ENCODE data around the gene NPPC. TPM values are rescaled to one million over a fixed set of nuclear protein-coding genes. Genes with fewer than 3 reads are reported as not detected.
A peak's percentile ranks its signal among the peaks of the same experiment; 100 is the strongest.

Gene NPPC
- total RNA-seq, 4 donors from 2014 or later = not detected

DNA sequence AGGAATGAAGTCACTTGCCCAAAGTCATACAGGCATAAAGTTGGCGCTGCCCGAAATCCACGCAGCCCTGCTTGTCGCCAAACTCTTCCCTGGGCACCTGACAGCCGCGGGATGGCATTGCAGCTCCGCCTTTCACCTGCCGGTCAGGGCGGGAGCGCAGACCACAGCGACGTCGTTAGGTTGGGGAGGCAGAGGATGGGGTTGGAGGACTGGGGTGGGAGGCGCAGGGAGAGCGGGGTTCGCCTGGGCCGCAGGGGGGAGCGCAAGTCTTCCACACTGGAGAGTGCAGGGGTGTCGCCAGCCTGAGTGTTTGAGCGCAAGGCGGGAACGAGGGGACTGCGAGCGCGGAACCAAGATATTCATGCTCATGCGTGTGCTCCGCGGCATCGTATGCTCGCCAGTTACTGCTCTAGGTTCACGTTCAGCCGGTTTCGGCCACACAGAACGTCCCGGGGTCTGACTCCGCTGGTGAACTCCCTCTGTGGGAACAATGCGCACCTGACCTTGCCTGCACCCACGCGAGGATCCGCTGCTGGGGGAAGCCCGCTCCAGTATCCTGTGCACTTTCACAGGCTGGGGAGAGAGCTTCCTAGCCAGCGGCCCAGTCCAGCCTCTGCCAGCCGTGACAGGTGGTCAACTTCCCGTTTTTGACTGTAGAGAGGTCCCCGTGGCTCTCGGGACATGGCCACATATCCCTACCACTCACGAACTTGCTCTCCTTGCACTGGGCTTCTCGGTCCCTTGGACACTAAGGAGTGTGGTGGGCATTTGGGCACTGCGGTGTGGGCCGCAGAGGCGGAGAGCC is 767 bp upstream of the NPPC start:
- peaks cover 0 to 42% (median 11%) of the 10 kb centered on the region in 3 donors for H3K4me1 ChIP-seq
- WGBS, 2 donors (ENCODE audit: low coverage in 1 of 2) = no CpG with 5 or more reads among the region's 51 CpGs
- no peak overlapping the region for H3K27ac ChIP-seq
- no peaks in the 10 kb centered on the region for H3K36me3 ChIP-seq
- no peaks in the 10 kb centered on the region for H3K9me3 ChIP-seq
- H3K27me3 ChIP-seq = peaks cover 93% of the 10 kb centered on the region
- TF ChIP-seq, protein P1, sequence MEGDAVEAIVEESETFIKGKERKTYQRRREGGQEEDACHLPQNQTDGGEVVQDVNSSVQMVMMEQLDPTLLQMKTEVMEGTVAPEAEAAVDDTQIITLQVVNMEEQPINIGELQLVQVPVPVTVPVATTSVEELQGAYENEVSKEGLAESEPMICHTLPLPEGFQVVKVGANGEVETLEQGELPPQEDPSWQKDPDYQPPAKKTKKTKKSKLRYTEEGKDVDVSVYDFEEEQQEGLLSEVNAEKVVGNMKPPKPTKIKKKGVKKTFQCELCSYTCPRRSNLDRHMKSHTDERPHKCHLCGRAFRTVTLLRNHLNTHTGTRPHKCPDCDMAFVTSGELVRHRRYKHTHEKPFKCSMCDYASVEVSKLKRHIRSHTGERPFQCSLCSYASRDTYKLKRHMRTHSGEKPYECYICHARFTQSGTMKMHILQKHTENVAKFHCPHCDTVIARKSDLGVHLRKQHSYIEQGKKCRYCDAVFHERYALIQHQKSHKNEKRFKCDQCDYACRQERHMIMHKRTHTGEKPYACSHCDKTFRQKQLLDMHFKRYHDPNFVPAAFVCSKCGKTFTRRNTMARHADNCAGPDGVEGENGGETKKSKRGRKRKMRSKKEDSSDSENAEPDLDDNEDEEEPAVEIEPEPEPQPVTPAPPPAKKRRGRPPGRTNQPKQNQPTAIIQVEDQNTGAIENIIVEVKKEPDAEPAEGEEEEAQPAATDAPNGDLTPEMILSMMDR (IDR thresholded peaks at IDR 0.05) = no peak
- TF ChIP-seq POLR2AphosphoS5 (IDR thresholded peaks at IDR 0.05) (no peak), EP300 (IDR thresholded peaks at IDR 0.05) (no peak), POLR2A (IDR thresholded peaks at IDR 0.05) (no peak)
- peak overlapping the region in 1 of 2 donors; percentile 52 for H3K4me3 ChIP-seq
- no peak for ATAC-seq

DNA sequence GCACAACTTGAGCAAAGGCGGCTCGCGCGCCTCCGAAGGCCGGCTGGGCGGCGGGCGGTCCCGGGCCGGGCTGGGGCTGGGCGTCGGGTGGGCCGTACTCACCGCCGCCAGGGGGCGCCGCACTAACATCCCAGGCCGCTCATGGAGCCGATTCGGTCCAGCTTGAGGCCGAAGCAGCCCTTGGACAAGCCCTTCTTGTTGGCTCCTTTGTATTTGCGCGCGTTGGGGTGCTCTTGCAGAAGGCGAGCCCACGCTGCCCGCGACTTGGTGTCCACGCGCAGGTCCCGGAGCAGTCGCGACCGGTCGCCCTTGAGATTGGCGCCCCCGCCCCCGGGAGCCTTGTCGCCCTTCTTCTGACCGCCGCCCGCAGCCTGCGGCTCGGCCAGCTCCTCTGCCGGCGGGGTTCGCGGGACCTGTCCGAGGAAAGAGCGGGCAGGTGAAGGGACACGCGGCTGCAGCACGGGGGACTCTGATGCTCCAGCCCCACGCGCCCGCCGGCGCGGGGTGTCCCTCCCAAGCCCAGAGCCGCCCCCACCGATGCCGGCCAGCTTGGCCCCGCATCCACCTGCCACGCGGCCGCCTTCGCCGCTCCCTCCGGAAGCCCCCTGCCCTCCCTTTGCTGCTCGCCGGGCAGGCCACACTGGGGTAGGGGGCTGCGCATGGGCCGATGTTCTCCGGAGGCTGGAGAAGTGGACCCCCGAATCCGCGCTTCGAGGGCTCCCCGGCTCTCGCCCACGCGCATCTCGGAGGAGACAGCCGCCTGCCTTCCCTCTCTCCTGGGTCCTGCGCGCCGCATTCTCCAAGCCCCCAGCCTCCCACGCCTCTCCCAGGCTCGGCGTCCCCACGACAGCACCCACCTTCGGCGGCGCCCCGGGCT is 655 bp downstream of the NPPC start:
- Histone ChIP-seq H3K4me3 (peak overlapping the region; percentile 1 to 52), H3K27me3 (peaks cover 91% of the 10 kb centered on the region), H3K36me3 (no peaks in the 10 kb centered on the region), H3K9me3 (no peaks in the 10 kb centered on the region), H3K27ac (peak overlapping the region in 1 of 4 donors; percentile 1), H3K4me1 (peaks cover 0 to 40% (median 11%) of the 10 kb centered on the region in 3 donors)
- TF ChIP-seq POLR2AphosphoS5 (IDR thresholded peaks at IDR 0.05) (no peak), EP300 (IDR thresholded peaks at IDR 0.05) (no peak), POLR2A (IDR thresholded peaks at IDR 0.05) (no peak)
- TF ChIP-seq, protein P1 (IDR thresholded peaks at IDR 0.05) = peak in 3 of 4 experiments; percentile 94 to 96 (median 95)
- peak; percentile 87 for ATAC-seq
- no CpG with 5 or more reads among the region's 96 CpGs for WGBS, 2 donors (ENCODE audit: low coverage in 1 of 2)

DNA sequence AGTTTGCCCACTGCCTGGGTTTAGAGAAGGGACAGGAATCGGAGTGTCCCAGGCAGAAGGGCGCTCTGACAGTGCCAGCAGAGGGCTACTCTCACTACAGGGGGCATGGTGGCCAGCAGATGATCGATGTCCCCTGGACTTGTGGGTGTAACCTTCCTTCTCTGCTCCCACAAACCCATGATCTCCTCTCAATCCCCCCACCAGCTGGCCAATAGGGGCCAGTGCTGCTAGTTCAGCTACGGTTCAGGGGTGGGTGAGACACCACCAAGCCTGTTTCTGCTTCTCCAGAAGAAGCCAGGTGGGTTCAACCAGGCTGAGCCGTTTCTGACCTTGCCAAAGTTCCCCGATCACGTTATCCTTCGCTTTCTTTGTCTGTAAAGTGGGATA is 1.3 kb downstream of the NPPC start:
- Histone ChIP-seq H3K27ac (no peak overlapping the region), H3K4me1 (peaks cover 0 to 34% (median 11%) of the 10 kb centered on the region in 3 donors), H3K9me3 (no peaks in the 10 kb centered on the region), H3K4me3 (peak overlapping the region in 1 of 2 donors; percentile 52), H3K27me3 (peaks cover 86% of the 10 kb centered on the region), H3K36me3 (no peaks in the 10 kb centered on the region)
- peak; percentile 9 for ATAC-seq
- TF ChIP-seq POLR2A (IDR thresholded peaks at IDR 0.05) (no peak), EP300 (IDR thresholded peaks at IDR 0.05) (no peak), POLR2AphosphoS5 (IDR thresholded peaks at IDR 0.05) (no peak)
- TF ChIP-seq, protein P1 (IDR thresholded peaks at IDR 0.05) = no peak
- 10% methylated on average over 2 of the region's 8 CpGs; no CpG with 5 or more reads in 1 of the 2 donors for WGBS, 2 donors (ENCODE audit: low coverage in 1 of 2)

DNA sequence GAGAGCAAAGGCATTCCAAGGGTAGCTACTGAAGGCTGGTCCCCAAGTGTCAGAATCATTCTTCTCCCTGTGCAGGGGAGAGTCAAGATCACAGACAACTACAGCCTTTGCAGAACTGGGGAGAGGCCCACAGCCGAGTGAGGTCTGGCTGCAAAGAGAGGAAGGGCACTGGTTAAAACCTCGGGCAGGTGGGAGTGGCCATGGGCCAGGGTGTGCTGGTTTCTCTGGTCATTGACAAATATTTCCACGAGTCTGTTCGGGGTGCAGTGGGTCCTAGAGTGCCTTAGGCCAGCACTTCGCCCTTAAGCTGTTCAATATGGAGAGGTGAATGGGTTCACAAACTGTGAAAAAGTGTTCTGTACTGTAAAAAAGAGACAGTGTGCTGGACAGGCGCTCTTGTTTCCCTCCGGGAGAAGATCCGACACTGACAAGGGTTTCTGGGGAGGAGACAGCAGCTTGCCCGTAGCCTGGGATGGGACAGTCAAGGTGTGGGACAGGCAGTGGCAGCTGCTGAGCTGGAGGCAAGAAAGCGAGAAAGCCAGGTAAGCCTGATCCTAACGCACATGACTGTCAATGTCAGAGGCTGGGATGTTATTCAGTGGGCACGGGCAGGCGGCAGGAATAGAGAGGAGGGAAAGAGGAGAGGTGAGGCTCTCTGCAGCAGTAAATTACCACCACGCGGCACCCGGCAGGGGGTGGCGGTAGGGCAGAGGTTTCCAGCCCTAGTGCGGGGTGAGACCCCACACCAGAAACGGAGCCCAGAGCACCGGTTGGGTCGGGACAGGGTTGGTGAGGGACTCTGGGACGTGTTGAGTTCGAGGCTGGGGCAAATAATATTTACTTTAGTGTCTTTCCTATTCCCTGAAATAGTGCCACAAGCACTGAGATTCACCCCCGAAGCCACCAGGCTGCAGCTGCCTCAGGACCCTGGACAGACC is 2.0 kb downstream of the NPPC start:
- H3K36me3 ChIP-seq = no peaks in the 10 kb centered on the region
- 74 to 85% methylated on average over 8 to 22 of the region's 24 CpGs for WGBS, 2 donors (ENCODE audit: low coverage in 1 of 2)
- TF ChIP-seq, protein P1 (IDR thresholded peaks at IDR 0.05) = no peak
- TF ChIP-seq POLR2A (IDR thresholded peaks at IDR 0.05) (no peak), POLR2AphosphoS5 (IDR thresholded peaks at IDR 0.05) (no peak), EP300 (IDR thresholded peaks at IDR 0.05) (no peak)
- H3K4me1 ChIP-seq = peaks cover 0 to 27% (median 11%) of the 10 kb centered on the region in 3 donors
- no peak for ATAC-seq
- H3K27me3 ChIP-seq = peaks cover 85% of the 10 kb centered on the region
- no peak overlapping the region for H3K27ac ChIP-seq
- H3K9me3 ChIP-seq = no peaks in the 10 kb centered on the region
- peak overlapping the region in 1 of 2 donors; percentile 52 for H3K4me3 ChIP-seq
